Neural cell (in vitro differentiated cells): ENCODE measurements around the gene IFNK. TPM values are rescaled to one million over a fixed set of nuclear protein-coding genes. Genes with fewer than 3 reads are reported as not detected.

Source experiments
- H2AFZ ChIP-seq: fragments of 200-600, 300-800 bp; sonication (generic), shearing (Covaris generic); 2 replicates; pipeline ENCODE4 v1.6.0; 2014; ENCODE audit warnings: low read depth, mild to moderate bottlenecking, antibody characterized with exemption, low read length, moderate library complexity
- H3F3A ChIP-seq: fragments of 200-600 bp; shearing (Covaris generic); 2 replicates; pipeline ENCODE4 v1.6.1; 2016; ENCODE audit warnings: mild to moderate bottlenecking, moderate library complexity, mixed read lengths, antibody characterized with exemption, low read length; ENCODE audit not compliant: insufficient read depth, poor library complexity, severe bottlenecking
- H3K27ac ChIP-seq: fragments of 200-600, 300-800 bp; sonication (generic), shearing (Covaris generic); 2 replicates; pipeline ENCODE4 v1.5.1; 2014; ENCODE audit warnings: mild to moderate bottlenecking, low read length, moderate library complexity
- H3K27me3 ChIP-seq: fragments of 300-800, 200-600 bp; sonication (generic), shearing (Covaris generic); 2 replicates; pipeline ENCODE4 v1.6.0; 2014; ENCODE audit warnings: mild to moderate bottlenecking, low read depth, low read length, moderate library complexity; ENCODE audit not compliant: insufficient read depth
- H3K36me3 ChIP-seq: fragments of 300-800, 200-600 bp; sonication (generic), shearing (Covaris generic); 2 replicates; pipeline ENCODE4 v1.5.1; 2014; ENCODE audit warnings: mild to moderate bottlenecking, antibody characterized with exemption, low read length, moderate library complexity; ENCODE audit not compliant: insufficient read depth
- H3K4me2 ChIP-seq: fragments of 300-800, 200-600 bp; sonication (generic), shearing (Covaris generic); 2 replicates; pipeline ENCODE4 v1.6.0; 2014; ENCODE audit warnings: mild to moderate bottlenecking, low read length
- H3K4me3 ChIP-seq: fragments of 300-800, 200-600 bp; sonication (generic), shearing (Covaris generic); 2 replicates; pipeline ENCODE4 v1.5.1; 2014; ENCODE audit warnings: mild to moderate bottlenecking, low read length, moderate library complexity
- H3K79me2 ChIP-seq: fragments of 200-600 bp; shearing (Covaris generic); replicated peaks from 2 replicates; pipeline ENCODE4 v1.6.0; 2014; ENCODE audit warnings: mild to moderate bottlenecking, low read length, moderate library complexity; ENCODE audit not compliant: insufficient read depth
- H3K9ac ChIP-seq: fragments of 300-800, 200-600 bp; sonication (generic), shearing (Covaris generic); 2 replicates; pipeline ENCODE4 v1.6.1; 2016; ENCODE audit warnings: mild to moderate bottlenecking, low read length, mixed read lengths
- H3K9me2 ChIP-seq: fragments of 200-600 bp; shearing (Covaris generic); 2 replicates; pipeline ENCODE4 v1.6.1; 2016; ENCODE audit warnings: mild to moderate bottlenecking, low read length, mixed read lengths; ENCODE audit not compliant: insufficient read depth
- H3K9me3 ChIP-seq: fragments of 200-600, 300-800 bp; sonication (generic), shearing (Covaris generic); 2 replicates; pipeline ENCODE4 v1.6.1; 2016; ENCODE audit warnings: mild to moderate bottlenecking, mixed run types, low read length, moderate library complexity, mixed read lengths
- H4K20me1 ChIP-seq: fragments of 200-600 bp; shearing (Covaris generic); 2 replicates; pipeline ENCODE4 v1.6.1; 2016; ENCODE audit warnings: mild to moderate bottlenecking, mixed run types; ENCODE audit not compliant: insufficient read depth
- EP300 ChIP-seq: fragments of 450-650 bp; conservative IDR thresholded peaks from 2 replicates; pipeline ENCODE4 v1.6.1; 2014; ENCODE audit warnings: antibody characterized with exemption, mild to moderate bottlenecking, moderate library complexity; ENCODE audit not compliant: poor library complexity, severe bottlenecking
- EZH2 ChIP-seq: fragments of 200-600, 300-800 bp; shearing (Covaris generic), sonication (generic); IDR thresholded peaks from 2 replicates; pipeline ENCODE4 v1.6.1; 2014; ENCODE audit warnings: antibody characterized with exemption, low read length, borderline replicate concordance, mild to moderate bottlenecking; ENCODE audit not compliant: insufficient read depth, poor library complexity, severe bottlenecking
- MXI1 ChIP-seq: fragments of 450-650 bp; conservative IDR thresholded peaks from 2 replicates; pipeline ENCODE4 v1.6.1; 2014; ENCODE audit warnings: antibody characterized with exemption, mild to moderate bottlenecking; ENCODE audit not compliant: poor library complexity, severe bottlenecking
- POLR2AphosphoS5 ChIP-seq: IDR thresholded peaks from 2 replicates; pipeline ENCODE4 v1.6.1; 2012
- RAD21 ChIP-seq: fragments of 450-650 bp; conservative IDR thresholded peaks from 2 replicates; pipeline ENCODE4 v1.6.1; 2014; ENCODE audit warnings: antibody characterized with exemption, mild to moderate bottlenecking, moderate library complexity
- SMC3 ChIP-seq: fragments of 450-650 bp; conservative IDR thresholded peaks from 2 replicates; pipeline ENCODE4 v1.6.1; 2014; ENCODE audit warnings: antibody characterized with exemption, mild to moderate bottlenecking, moderate library complexity; ENCODE audit not compliant: poor library complexity
- TAF1 ChIP-seq: IDR thresholded peaks from 2 replicates; pipeline ENCODE4 v1.6.1; 2012; ENCODE audit warnings: low read depth
- polyA plus RNA-seq: library from polyadenylated mRNA; depleted of rRNA; stranded (reverse); fragments of >200 nt; gene quantifications from 2 replicates; pipeline ENCODE4 v1.2.3, GENCODE V29; 2014
- TF ChIP-seq, protein P1 (sequence below): IDR thresholded peaks from 2 replicates; pipeline ENCODE4 v1.6.1; 2012; ENCODE audit warnings: borderline replicate concordance
- TF ChIP-seq, protein P2 (sequence below): fragments of 450-650 bp; IDR thresholded peaks from 2 replicates; pipeline ENCODE4 v1.5.1; 2014; ENCODE audit warnings: antibody characterized with exemption, mild to moderate bottlenecking, moderate library complexity; ENCODE audit not compliant: poor library complexity, severe bottlenecking

The IFNK gene
- polyA plus RNA-seq, 1 donor from 2014 or later, result not detected

DNA sequence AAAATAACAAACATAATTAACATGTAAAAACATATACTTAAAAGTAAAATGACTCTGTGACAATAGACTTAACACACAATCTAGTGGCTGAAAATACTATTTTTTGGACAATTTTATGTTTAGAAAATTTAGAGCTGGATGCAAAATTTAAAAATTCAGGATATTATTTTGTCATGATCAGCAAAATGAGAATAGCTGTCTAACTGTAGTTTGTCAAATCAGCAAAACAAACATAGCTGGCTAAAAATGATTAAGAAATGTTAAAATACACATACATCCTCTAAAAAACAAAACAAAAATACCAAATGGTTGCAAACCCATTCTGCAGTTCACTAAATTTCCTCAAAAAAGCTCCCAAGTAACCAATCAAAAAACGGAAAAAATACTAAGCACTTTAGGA is 30.6 kb downstream of the IFNK start:
- no peak overlapping the region for H3K4me3 ChIP-seq
- H3K27ac ChIP-seq, result no peak overlapping the region
- no peaks in the 10 kb centered on the region for H3K9me2 ChIP-seq
- no peaks in the 10 kb centered on the region for H3F3A ChIP-seq
- H3K9ac ChIP-seq, result no peak overlapping the region
- no peak overlapping the region for H3K4me2 ChIP-seq
- H2AFZ ChIP-seq, result no peak overlapping the region
- H3K36me3 ChIP-seq, result peaks cover 26% of the 10 kb centered on the region
- no peaks in the 10 kb centered on the region for H3K27me3 ChIP-seq
- no peaks in the 10 kb centered on the region for H3K9me3 ChIP-seq
- H4K20me1 ChIP-seq, result no peaks in the 10 kb centered on the region
- TF ChIP-seq TAF1 (no peak), MXI1 (no peak), EZH2 (no peak), EP300 (no peak), POLR2AphosphoS5 (no peak), RAD21 (no peak), SMC3 (no peak)
- TF ChIP-seq, protein P1, sequence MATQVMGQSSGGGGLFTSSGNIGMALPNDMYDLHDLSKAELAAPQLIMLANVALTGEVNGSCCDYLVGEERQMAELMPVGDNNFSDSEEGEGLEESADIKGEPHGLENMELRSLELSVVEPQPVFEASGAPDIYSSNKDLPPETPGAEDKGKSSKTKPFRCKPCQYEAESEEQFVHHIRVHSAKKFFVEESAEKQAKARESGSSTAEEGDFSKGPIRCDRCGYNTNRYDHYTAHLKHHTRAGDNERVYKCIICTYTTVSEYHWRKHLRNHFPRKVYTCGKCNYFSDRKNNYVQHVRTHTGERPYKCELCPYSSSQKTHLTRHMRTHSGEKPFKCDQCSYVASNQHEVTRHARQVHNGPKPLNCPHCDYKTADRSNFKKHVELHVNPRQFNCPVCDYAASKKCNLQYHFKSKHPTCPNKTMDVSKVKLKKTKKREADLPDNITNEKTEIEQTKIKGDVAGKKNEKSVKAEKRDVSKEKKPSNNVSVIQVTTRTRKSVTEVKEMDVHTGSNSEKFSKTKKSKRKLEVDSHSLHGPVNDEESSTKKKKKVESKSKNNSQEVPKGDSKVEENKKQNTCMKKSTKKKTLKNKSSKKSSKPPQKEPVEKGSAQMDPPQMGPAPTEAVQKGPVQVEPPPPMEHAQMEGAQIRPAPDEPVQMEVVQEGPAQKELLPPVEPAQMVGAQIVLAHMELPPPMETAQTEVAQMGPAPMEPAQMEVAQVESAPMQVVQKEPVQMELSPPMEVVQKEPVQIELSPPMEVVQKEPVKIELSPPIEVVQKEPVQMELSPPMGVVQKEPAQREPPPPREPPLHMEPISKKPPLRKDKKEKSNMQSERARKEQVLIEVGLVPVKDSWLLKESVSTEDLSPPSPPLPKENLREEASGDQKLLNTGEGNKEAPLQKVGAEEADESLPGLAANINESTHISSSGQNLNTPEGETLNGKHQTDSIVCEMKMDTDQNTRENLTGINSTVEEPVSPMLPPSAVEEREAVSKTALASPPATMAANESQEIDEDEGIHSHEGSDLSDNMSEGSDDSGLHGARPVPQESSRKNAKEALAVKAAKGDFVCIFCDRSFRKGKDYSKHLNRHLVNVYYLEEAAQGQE, result no peak
- TF ChIP-seq, protein P2, sequence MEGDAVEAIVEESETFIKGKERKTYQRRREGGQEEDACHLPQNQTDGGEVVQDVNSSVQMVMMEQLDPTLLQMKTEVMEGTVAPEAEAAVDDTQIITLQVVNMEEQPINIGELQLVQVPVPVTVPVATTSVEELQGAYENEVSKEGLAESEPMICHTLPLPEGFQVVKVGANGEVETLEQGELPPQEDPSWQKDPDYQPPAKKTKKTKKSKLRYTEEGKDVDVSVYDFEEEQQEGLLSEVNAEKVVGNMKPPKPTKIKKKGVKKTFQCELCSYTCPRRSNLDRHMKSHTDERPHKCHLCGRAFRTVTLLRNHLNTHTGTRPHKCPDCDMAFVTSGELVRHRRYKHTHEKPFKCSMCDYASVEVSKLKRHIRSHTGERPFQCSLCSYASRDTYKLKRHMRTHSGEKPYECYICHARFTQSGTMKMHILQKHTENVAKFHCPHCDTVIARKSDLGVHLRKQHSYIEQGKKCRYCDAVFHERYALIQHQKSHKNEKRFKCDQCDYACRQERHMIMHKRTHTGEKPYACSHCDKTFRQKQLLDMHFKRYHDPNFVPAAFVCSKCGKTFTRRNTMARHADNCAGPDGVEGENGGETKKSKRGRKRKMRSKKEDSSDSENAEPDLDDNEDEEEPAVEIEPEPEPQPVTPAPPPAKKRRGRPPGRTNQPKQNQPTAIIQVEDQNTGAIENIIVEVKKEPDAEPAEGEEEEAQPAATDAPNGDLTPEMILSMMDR, result no peak
- H3K79me2 ChIP-seq, result no peaks in the 10 kb centered on the region

DNA sequence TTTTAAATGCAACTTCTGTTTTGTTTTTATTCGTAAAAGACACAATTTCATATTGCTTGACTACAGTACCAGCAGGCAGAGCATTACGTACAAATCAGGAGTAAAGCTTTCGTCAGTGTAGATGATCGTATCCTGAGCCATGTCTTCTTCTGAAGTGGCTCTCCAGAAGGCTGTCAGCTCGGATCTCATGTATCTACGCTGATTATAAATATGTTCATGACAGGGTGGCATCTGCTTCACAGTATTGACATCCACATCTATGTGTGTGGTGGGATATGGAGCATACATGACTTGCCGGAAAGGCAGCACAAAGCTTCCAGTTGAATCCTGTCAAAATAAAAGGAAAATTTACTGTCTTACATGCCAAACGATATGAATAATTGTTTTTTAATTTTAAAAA is 32.4 kb downstream of the IFNK start:
- H3K79me2 ChIP-seq, result no peaks in the 10 kb centered on the region
- no peak overlapping the region for H3K27ac ChIP-seq
- no peaks in the 10 kb centered on the region for H3K9me3 ChIP-seq
- no peak overlapping the region for H3K9ac ChIP-seq
- peaks cover 34% of the 10 kb centered on the region for H3K36me3 ChIP-seq
- no peaks in the 10 kb centered on the region for H3K27me3 ChIP-seq
- no peak overlapping the region for H3K4me3 ChIP-seq
- H2AFZ ChIP-seq, result no peak overlapping the region
- H3K4me2 ChIP-seq, result no peak overlapping the region
- no peaks in the 10 kb centered on the region for H3F3A ChIP-seq
- TF ChIP-seq RAD21, result no peak
- no peak for TF ChIP-seq MXI1
- TF ChIP-seq, protein P1, result no peak
- no peak for TF ChIP-seq EZH2
- no peak for TF ChIP-seq POLR2AphosphoS5
- TF ChIP-seq, protein P2, result no peak
- no peak for TF ChIP-seq TAF1
- TF ChIP-seq SMC3, result no peak
- TF ChIP-seq EP300, result no peak
- no peaks in the 10 kb centered on the region for H3K9me2 ChIP-seq
- no peaks in the 10 kb centered on the region for H4K20me1 ChIP-seq
